Common myeloid progenitor, CD34-positive (primary cell): ENCODE results near the gene SSTR5.

Source experiments
- CTCF ChIA-PET: fragments of 350-600 bp; sonication (Branson Sonifier 250); formaldehyde crosslinking; loops from one replicate; lab custom pipeline; 2021; ENCODE audit warnings: antibody characterized with exemption; lab: Charles Lee
- POLR2A ChIA-PET: fragments of 350-600 bp; sonication (Branson Sonifier 250); formaldehyde crosslinking; loops from one replicate; lab custom pipeline; 2021; ENCODE audit warnings: antibody characterized with exemption; lab: Charles Lee
- DNase-seq, 3 donors: peaks; one replicate each; pipeline versions ENCODE4 v3.0.0 to v3.0.0-alpha.2; 2013
- H3K27ac ChIP-seq, 2 experiments: 1 replicate in 1 of 2; 2 replicates in 1 of 2; pipeline ENCODE4 v1.7.0; 2013; ENCODE audit warnings: inconsistent platforms in 2 of 2, low read length in 2 of 2, mild to moderate bottlenecking in 2 of 2, low read depth in 1 of 2, moderate library complexity in 1 of 2; ENCODE audit not compliant: severe bottlenecking in 2 of 2, insufficient read depth in 1 of 2, poor library complexity in 1 of 2
- H3K27me3 ChIP-seq, 5 experiments: replicated peaks in 2 of 5; 1 replicate in 3 of 5; 2 replicates in 2 of 5; pipeline versions ENCODE4 v1.6.1 to v1.7.0; 2013; ENCODE audit warnings: low read length in 4 of 5, mild to moderate bottlenecking in 2 of 5, moderate library complexity in 2 of 5, inconsistent platforms in 1 of 5; ENCODE audit not compliant: insufficient read depth in 5 of 5, control insufficient read depth in 4 of 5
- H3K36me3 ChIP-seq, 4 experiments: 1 replicate in 2 of 4; 2 replicates in 2 of 4; pipeline versions ENCODE4 v1.6.1 to v1.7.0; 2013; ENCODE audit warnings: low read length in 3 of 4, control low read depth in 1 of 4, mild to moderate bottlenecking in 1 of 4; ENCODE audit not compliant: control insufficient read depth in 4 of 4, insufficient read depth in 4 of 4
- H3K4me1 ChIP-seq, 4 experiments: 1 replicate in 3 of 4; 2 replicates in 1 of 4; pipeline versions ENCODE4 v1.6.1 to v1.7.1; 2013; ENCODE audit warnings: low read length in 3 of 4, mild to moderate bottlenecking in 3 of 4, control low read depth in 1 of 4, inconsistent platforms in 1 of 4, moderate library complexity in 1 of 4; ENCODE audit not compliant: control insufficient read depth in 4 of 4, insufficient read depth in 4 of 4; ENCODE audit errors: control extremely low read depth in 1 of 4
- H3K4me3 ChIP-seq, 7 experiments: 1 replicate in 4 of 7; 2 replicates in 3 of 7; pipeline versions ENCODE4 v1.5.1 to v1.7.0; 2013; ENCODE audit warnings: mild to moderate bottlenecking in 7 of 7, low read length in 6 of 7, moderate library complexity in 6 of 7, inconsistent platforms in 2 of 7, low read depth in 2 of 7, control low read depth in 1 of 7; ENCODE audit not compliant: insufficient read depth in 4 of 7, control insufficient read depth in 1 of 7; ENCODE audit errors: extremely low read depth in 1 of 7
- H3K9me3 ChIP-seq, 5 experiments: 1 replicate in 4 of 5; 2 replicates in 1 of 5; pipeline versions ENCODE4 v1.6.1 to v1.7.1; 2013; ENCODE audit warnings: low read length in 4 of 5, mild to moderate bottlenecking in 2 of 5, inconsistent platforms in 1 of 5, low read depth in 1 of 5, moderate library complexity in 1 of 5; ENCODE audit not compliant: control insufficient read depth in 4 of 5, insufficient read depth in 2 of 5; ENCODE audit errors: control extremely low read depth in 1 of 5
- WGBS: methylation state at CpG from one replicate; pipeline ENCODE4 v1.1.5; 2013; ENCODE audit not compliant: insufficient coverage; 5-methylcytosine and 5-hydroxymethylcytosine counted together

The SSTR5 gene

GRCh38 chr16:1049976-1050247 lies 22.6 kb upstream of the SSTR5 start:
- no peak for DNase-seq
- ChIA-PET CTCF (no interaction called here), POLR2A (no interaction called here)
- Histone ChIP-seq H3K27ac (no peak overlapping the region), H3K27me3 (peaks cover 0 to 49% (median 6%) of the 10 kb centered on the region in 5 experiments), H3K36me3 (no peaks in the 10 kb centered on the region), H3K9me3 (peaks cover 0 to 7% (median 0%) of the 10 kb centered on the region in 5 experiments), H3K4me1 (peaks cover 0 to 2% (median 0%) of the 10 kb centered on the region in 4 experiments), H3K4me3 (no peak overlapping the region)
- 91% methylated on average over 11 of the region's 11 CpGs for WGBS

- WGBS, result 90% methylated on average over 29 of the region's 30 CpGs
- peaks cover 0 to 7% (median 0%) of the 10 kb centered on the region in 5 experiments for H3K9me3 ChIP-seq
- H3K27ac ChIP-seq, result no peak overlapping the region
- ChIA-PET POLR2A (no interaction called here), CTCF (no interaction called here)
- H3K27me3 ChIP-seq, result peaks cover 0 to 44% (median 6%) of the 10 kb centered on the region in 5 experiments
- no peak for DNase-seq
- H3K4me3 ChIP-seq, result no peak overlapping the region
- H3K4me1 ChIP-seq, result peaks cover 0 to 2% (median 0%) of the 10 kb centered on the region in 4 experiments
- H3K36me3 ChIP-seq, result no peaks in the 10 kb centered on the region
These were observed 22.0 kb upstream of the SSTR5 start for GRCh38 chr16:1050516-1050915.

DNA sequence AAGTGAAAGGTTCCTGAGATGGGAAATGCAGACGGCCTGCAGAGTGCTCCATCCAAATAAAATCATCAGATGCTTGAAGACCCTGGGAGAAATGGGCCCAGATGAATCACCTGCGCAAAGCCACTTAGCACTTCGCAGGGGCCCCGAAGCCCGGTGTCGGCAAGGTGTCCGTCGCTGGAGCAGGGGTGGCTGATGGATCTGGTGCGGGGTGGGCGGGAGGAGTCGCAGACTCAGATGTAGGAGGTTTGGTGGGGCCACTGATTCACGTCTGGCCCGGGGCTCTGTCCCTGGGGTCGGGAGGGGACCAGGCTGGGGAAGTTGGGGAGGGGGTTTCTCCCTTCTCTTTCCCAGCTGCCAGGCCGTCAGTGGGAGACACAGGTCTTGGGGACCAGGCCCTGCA lies 21.6 kb upstream of the SSTR5 start:
- ChIA-PET POLR2A (no interaction called here), CTCF (no interaction called here)
- Histone ChIP-seq H3K27ac (no peak overlapping the region), H3K36me3 (no peaks in the 10 kb centered on the region), H3K27me3 (peaks cover 0 to 46% (median 6%) of the 10 kb centered on the region in 5 experiments), H3K4me1 (peaks cover 0 to 2% (median 0%) of the 10 kb centered on the region in 4 experiments), H3K9me3 (peaks cover 0 to 7% (median 0%) of the 10 kb centered on the region in 5 experiments), H3K4me3 (no peak overlapping the region)
- no peak for DNase-seq
- WGBS, result 94% methylated on average over 11 of the region's 15 CpGs

GRCh38 chr16:1051446-1051845 lies 21.1 kb upstream of the SSTR5 start:
- peaks cover 0 to 46% (median 8%) of the 10 kb centered on the region in 5 experiments for H3K27me3 ChIP-seq
- CTCF ChIA-PET, result no interaction called here
- peaks cover 0 to 12% (median 0%) of the 10 kb centered on the region in 5 experiments for H3K9me3 ChIP-seq
- no peak for DNase-seq
- H3K4me3 ChIP-seq, result no peak overlapping the region
- no peaks in the 10 kb centered on the region for H3K36me3 ChIP-seq
- POLR2A ChIA-PET, result no interaction called here
- 93% methylated on average over 11 of the region's 17 CpGs for WGBS
- H3K27ac ChIP-seq, result no peak overlapping the region
- peaks cover 0 to 2% (median 0%) of the 10 kb centered on the region in 4 experiments for H3K4me1 ChIP-seq

DNA sequence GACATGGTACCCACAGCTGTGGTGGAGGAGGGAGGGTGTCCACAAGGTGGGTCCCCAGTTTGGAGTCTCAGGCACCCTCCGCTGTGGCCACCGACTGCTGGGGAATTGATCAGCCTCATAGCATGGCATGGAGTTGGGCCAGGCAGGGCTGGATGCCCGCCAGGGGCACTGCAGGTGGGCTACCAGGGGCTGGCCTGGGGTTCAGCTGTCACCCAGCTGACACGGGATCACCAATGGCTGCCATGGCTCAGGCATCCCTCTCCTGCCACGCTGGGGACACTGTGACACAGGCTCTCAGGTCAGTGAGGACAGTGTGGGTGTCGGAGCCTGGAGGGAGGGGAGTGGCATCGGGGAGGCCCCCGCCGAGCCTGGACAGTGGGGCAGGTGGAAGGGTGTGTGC lies 19.8 kb upstream of the SSTR5 start:
- ChIA-PET POLR2A (no interaction called here), CTCF (no interaction called here)
- Histone ChIP-seq H3K9me3 (peaks cover 0 to 12% (median 2%) of the 10 kb centered on the region in 5 experiments), H3K27ac (no peak overlapping the region), H3K4me1 (peaks cover 0 to 2% (median 0%) of the 10 kb centered on the region in 4 experiments), H3K36me3 (no peaks in the 10 kb centered on the region), H3K4me3 (no peak overlapping the region), H3K27me3 (peaks cover 0 to 46% (median 8%) of the 10 kb centered on the region in 5 experiments)
- 95% methylated on average over 8 of the region's 9 CpGs for WGBS
- no peak for DNase-seq

- DNase-seq, result no peak
- no peaks in the 10 kb centered on the region for H3K36me3 ChIP-seq
- no peak overlapping the region for H3K27ac ChIP-seq
- H3K27me3 ChIP-seq, result peaks cover 0 to 44% (median 8%) of the 10 kb centered on the region in 5 experiments
- ChIA-PET POLR2A (no interaction called here), CTCF (no interaction called here)
- 92% methylated on average over 11 of the region's 14 CpGs for WGBS
- H3K4me1 ChIP-seq, result peaks cover 0 to 2% (median 0%) of the 10 kb centered on the region in 4 experiments
- H3K9me3 ChIP-seq, result peaks cover 0 to 12% (median 2%) of the 10 kb centered on the region in 5 experiments
- no peak overlapping the region for H3K4me3 ChIP-seq
These were observed 19.4 kb upstream of the SSTR5 start for GRCh38 chr16:1053121-1053521.

GRCh38 chr16:1053700-1054368 lies 18.7 kb upstream of the SSTR5 start:
- Histone ChIP-seq H3K4me3 (no peak overlapping the region), H3K9me3 (peaks cover 0 to 12% (median 2%) of the 10 kb centered on the region in 5 experiments), H3K4me1 (no peaks in the 10 kb centered on the region), H3K27ac (no peak overlapping the region), H3K27me3 (peaks cover 0 to 41% (median 6%) of the 10 kb centered on the region in 5 experiments), H3K36me3 (no peaks in the 10 kb centered on the region)
- DNase-seq, result no peak
- ChIA-PET CTCF (interaction anchor here (2.6 kb wide), 1 partner anchor 243 kb away, joined by 11 read pairs; no protein-coding TSS in a partner anchor), POLR2A (no interaction called here)
- WGBS, result 92% methylated on average over 16 of the region's 21 CpGs
